Brain microvascular endothelial cell (primary cell): ENCODE results near the gene GPR156.
A peak's percentile ranks its signal among the peaks of the same experiment; 100 is the strongest.

Experiments used
- DNase-seq: peaks from one replicate; pipeline ENCODE4 v3.0.0-alpha.2; 2020
- H3K27ac ChIP-seq: fragments of 250-450 bp; sonication (Bioruptor Pico); 2 replicates; pipeline ENCODE4 v1.5.1; 2020; ENCODE audit warnings: mild to moderate bottlenecking, moderate library complexity
- H3K27me3 ChIP-seq: fragments of 250-450 bp; sonication (Bioruptor Pico); replicated peaks from 2 replicates; pipeline ENCODE4 v1.5.1; 2020; ENCODE audit warnings: mild to moderate bottlenecking
- H3K36me3 ChIP-seq: fragments of 250-450 bp; sonication (Bioruptor Pico); replicated peaks from 2 replicates; pipeline ENCODE4 v1.5.1; 2020; ENCODE audit warnings: mild to moderate bottlenecking
- H3K4me3 ChIP-seq: 2 replicates; pipeline ENCODE4 v1.5.1; 2011; ENCODE audit warnings: low read depth, mild to moderate bottlenecking, control low read depth, low read length, moderate library complexity
- in situ Hi-C: cut with HindIII; loops from 2 replicates; pipeline ENCODE4 v1.10.0; 2017; ENCODE audit warnings: low sequenced_read_pairs, low pct_ligation_motif_present
- TF ChIP-seq, protein P1 (sequence below): IDR thresholded peaks from 2 replicates; pipeline ENCODE4 v1.5.1; 2011; ENCODE audit warnings: low read depth, mild to moderate bottlenecking, moderate library complexity, low read length, control low read depth, inconsistent platforms; ENCODE audit errors: missing control alignments

GPR156 gene

DNA sequence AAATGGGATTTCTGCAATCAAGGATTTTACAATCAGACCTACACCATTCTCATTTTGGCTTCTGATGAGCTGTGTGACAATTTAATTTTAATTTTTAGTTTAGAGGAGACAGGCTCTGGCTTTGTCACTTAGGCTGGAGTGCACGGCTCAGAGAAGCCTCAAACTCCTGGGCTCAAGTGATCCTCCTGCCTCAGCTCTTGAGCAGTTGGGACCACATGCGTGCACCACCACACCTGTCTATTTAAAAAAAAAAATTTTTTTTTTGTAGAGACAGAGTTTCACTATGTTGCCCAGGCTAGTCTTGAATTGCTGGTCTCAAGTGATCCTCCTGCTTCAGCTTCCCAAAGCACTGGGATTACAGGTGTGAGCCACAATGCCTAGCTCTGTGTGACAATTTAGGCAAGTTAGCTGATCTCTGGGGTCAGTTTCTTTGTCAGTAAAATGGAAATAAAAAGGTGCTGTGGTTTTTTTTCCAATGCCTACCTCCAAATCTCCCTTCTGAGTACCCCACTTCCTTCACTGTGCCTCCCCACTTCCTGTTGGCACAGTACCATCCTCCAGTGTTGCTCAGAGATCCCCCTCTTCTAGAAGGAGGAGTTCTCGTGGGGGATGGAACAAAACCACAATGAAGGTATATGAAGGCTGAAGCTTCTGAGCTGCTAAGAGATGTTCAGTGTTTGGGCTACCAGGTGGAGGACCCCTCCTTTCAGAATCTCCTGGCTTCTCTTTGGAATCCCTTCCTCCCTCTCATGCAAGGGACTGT lies 136.7 kb downstream of the GPR156 start:
- no peak for DNase-seq
- TF ChIP-seq, protein P1, sequence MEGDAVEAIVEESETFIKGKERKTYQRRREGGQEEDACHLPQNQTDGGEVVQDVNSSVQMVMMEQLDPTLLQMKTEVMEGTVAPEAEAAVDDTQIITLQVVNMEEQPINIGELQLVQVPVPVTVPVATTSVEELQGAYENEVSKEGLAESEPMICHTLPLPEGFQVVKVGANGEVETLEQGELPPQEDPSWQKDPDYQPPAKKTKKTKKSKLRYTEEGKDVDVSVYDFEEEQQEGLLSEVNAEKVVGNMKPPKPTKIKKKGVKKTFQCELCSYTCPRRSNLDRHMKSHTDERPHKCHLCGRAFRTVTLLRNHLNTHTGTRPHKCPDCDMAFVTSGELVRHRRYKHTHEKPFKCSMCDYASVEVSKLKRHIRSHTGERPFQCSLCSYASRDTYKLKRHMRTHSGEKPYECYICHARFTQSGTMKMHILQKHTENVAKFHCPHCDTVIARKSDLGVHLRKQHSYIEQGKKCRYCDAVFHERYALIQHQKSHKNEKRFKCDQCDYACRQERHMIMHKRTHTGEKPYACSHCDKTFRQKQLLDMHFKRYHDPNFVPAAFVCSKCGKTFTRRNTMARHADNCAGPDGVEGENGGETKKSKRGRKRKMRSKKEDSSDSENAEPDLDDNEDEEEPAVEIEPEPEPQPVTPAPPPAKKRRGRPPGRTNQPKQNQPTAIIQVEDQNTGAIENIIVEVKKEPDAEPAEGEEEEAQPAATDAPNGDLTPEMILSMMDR, result no peak
- H3K36me3 ChIP-seq, result no peaks in the 10 kb centered on the region
- in situ Hi-C loops, result no loop called here
- H3K4me3 ChIP-seq, result no peak overlapping the region
- no peak overlapping the region for H3K27ac ChIP-seq
- H3K27me3 ChIP-seq, result no peaks in the 10 kb centered on the region

DNA sequence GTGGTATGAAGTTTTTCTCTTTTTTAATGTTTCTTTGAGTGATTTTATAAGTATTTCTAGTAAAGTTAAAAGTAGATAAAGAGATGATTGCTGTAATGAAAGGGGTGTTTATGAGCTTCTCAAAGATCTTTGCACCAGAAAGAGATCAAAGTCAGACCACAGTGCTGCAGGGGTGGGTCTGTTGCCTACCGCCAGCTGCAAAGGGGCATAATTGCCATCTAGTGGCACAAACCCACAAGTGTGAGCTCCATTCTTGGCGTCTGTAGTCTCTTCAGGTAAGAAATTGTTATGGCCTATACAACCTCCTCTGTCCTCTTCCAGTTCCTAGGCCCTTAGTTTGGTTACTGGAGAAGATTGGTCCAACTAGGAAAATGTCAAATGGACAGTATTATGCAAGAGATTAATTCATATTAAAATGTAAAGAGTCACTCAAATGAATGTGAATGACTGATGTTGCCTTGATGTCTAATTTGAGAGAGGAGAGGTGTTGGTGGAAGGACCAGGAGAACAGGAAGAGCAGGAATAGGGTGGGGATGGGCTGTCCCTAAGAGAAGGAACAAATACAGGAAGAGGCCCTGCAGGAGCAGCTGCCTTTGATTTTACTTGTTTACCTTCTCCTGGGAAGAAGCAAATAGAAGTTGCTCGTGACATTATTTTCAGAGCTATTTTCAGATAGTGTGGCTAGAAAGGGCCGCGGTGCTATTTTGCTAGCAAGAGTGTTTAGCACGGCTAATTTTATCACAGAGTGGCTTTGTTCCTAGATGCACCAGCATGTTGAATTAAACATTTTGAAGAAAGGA lies 137.8 kb downstream of the GPR156 start:
- Histone ChIP-seq H3K4me3 (no peak overlapping the region), H3K27ac (no peak overlapping the region), H3K27me3 (no peaks in the 10 kb centered on the region), H3K36me3 (no peaks in the 10 kb centered on the region)
- DNase-seq, result no peak
- in situ Hi-C loops, result no loop called here
- TF ChIP-seq, protein P1, result peak; percentile 15

DNA sequence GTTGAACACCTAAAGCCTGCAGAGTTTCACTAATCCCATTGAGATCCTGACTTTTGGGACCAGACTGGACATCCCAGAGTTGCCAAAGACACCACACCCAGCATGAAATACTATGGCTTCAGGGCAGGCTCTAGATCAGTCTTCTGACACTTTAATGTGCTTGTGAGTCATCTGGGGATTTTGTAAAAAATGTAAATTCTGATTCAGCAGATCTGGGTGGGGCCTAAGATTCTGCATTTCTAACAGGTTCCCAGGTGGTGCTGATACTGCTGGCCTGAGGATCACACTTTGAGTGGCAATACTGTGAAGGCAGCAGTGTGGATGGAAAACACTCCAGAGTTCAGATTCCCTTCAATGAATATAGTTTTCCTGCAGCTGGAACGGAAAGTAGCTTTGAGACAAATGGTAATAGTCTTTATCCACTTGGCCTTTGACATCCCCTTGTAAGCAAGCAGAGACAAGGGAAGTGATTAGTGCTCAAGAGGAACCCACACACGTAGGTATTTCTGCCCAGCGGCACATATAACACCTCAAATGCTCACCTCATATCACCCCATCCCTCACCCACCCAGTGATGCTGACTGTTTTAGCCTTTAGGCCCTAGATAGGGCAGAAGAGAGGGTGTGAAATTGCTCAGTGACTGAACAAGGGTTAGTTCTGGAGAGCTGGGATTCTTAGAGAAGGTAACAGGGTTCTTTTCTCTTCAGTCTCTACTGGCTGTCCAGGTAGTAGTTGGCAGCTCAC lies 139.3 kb downstream of the GPR156 start:
- Histone ChIP-seq H3K36me3 (no peaks in the 10 kb centered on the region), H3K4me3 (no peak overlapping the region), H3K27me3 (no peaks in the 10 kb centered on the region), H3K27ac (no peak overlapping the region)
- DNase-seq, result no peak
- TF ChIP-seq, protein P1, result no peak
- in situ Hi-C loops, result no loop called here

DNA sequence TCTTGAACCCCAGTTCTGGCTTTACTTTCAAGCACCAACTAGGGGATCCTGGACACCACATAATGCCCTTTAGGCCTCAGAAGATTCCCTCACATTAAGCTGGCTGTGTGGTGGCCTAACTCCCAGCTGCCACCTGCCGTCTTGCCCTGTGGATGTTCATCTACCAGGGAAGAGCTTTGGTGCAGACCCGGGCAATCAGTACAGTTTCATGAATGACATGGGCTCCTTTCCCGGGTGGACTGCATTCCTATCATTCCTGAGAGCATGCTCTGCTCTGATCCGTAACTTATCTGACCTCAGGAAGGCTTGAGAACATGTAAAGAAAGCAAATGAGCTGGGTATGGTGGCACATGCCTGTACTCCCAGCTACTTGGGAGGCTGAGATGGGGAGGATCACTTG lies 140.8 kb downstream of the GPR156 start:
- H3K4me3 ChIP-seq, result no peak overlapping the region
- DNase-seq, result peak; percentile 28
- H3K27me3 ChIP-seq, result no peaks in the 10 kb centered on the region
- in situ Hi-C loops, result no loop called here
- TF ChIP-seq, protein P1, result no peak
- no peaks in the 10 kb centered on the region for H3K36me3 ChIP-seq
- no peak overlapping the region for H3K27ac ChIP-seq

DNA sequence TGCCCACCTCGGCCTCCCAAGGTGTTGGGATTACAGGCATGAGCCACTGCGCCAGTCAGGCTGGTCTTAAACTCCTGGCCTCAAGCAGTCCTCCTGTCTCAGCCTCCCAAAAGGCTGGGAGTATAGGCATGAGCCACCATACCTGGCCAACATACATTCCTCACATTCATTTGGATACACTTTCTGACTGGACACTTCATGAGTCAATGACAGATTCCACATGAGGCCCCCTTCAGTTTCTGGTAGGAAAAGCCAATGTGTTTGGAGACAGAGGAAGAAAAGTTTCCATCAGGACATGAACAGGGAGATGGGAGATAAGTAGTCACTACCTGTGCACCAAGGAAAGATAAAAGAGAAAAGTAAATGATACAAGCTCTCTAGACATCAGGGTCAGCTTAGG lies 141.3 kb downstream of the GPR156 start:
- in situ Hi-C loops, result no loop called here
- TF ChIP-seq, protein P1, result no peak
- H3K4me3 ChIP-seq, result no peak overlapping the region
- DNase-seq, result no peak
- H3K27ac ChIP-seq, result no peak overlapping the region
- no peaks in the 10 kb centered on the region for H3K36me3 ChIP-seq
- no peaks in the 10 kb centered on the region for H3K27me3 ChIP-seq
